HepG2 (cell line): Measurements from ENCODE around the gene PTPRE.

Experiments
- FOXM1 ChIP-seq: sonication (generic); formaldehyde crosslinking; IDR thresholded peaks from 2 replicates; pipeline ENCODE4 v1.5.0; 2020; ENCODE audit warnings: missing genetic modification reagents
- FOXP1 ChIP-seq, 2 experiments: fragments of 450-650 bp in 1 of 2; IDR thresholded peaks; 2 replicates each; pipeline ENCODE4 v1.6.1; 2017 to 2018; ENCODE audit warnings: antibody characterized with exemption in 1 of 2
- IKZF1 ChIP-seq: fragments of 450-650 bp; IDR thresholded peaks from 2 replicates; pipeline ENCODE4 v1.7.1; 2016
- POLR2AphosphoS5 ChIP-seq: IDR thresholded peaks from 2 replicates; pipeline ENCODE4 v1.6.1; 2012; ENCODE audit warnings: low read depth, low read length
- RXRA ChIP-seq: sonication (generic); formaldehyde crosslinking; IDR thresholded peaks from 2 replicates; pipeline ENCODE4 v1.5.1; 2020; ENCODE audit warnings: missing genetic modification reagents
- SMARCC2 ChIP-seq: fragments of 450-650 bp; IDR thresholded peaks from 2 replicates; pipeline ENCODE4 v1.6.1; 2017; ENCODE audit warnings: antibody characterized with exemption, mild to moderate bottlenecking
- SRSF4 ChIP-seq: fragments of 200-400 bp; formaldehyde crosslinking; IDR thresholded peaks from one replicate; pipeline ENCODE4 v1.6.1; 2018; ENCODE audit warnings: mild to moderate bottlenecking, low read depth, low read length, moderate library complexity; ENCODE audit not compliant: poor library complexity, severe bottlenecking
- TRIM24 ChIP-seq: sonication (generic); formaldehyde crosslinking; IDR thresholded peaks from 2 replicates; pipeline ENCODE4 v1.8.0; 2022; ENCODE audit warnings: mild to moderate bottlenecking, missing genetic modification reagents
- ZNF326 ChIP-seq: sonication (generic); formaldehyde crosslinking; IDR thresholded peaks from 2 replicates; pipeline ENCODE4 v1.4.0; 2020; ENCODE audit warnings: missing genetic modification reagents, borderline replicate concordance
- TF ChIP-seq, protein P1 (sequence below): sonication (generic); formaldehyde crosslinking; IDR thresholded peaks from 2 replicates; pipeline ENCODE4 v1.8.0; 2022; ENCODE audit warnings: mild to moderate bottlenecking, missing genetic modification reagents; ENCODE audit not compliant: insufficient replicate concordance
- TF ChIP-seq, protein P2 (sequence below): sonication (generic); formaldehyde crosslinking; IDR thresholded peaks from 2 replicates; pipeline ENCODE4 v1.5.1; 2020; ENCODE audit warnings: missing genetic modification reagents, mild to moderate bottlenecking, borderline replicate concordance

DNA sequence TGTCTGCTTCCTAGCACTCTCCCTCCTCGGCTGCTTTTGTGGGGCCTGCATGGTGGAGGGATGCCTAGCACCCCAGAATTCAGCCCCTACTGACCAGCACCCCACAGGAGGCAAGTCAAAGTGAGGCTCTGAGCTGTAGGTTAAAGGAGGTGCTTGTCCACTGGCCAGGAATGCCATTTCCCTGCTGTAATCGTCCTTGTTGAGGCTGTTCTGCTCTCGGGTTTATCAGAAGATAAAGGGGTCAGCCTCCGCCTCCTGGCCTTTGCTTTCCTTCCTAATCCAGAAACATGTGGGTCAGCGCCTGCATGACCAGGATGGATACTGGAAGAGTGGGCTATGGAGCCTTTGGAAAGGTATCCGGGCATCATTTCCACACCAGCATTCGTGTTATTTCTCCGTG lies 120.4 kb downstream of the PTPRE start:
- TF ChIP-seq RXRA (CRISPR knock-in tag) (no peak), FOXM1 (CRISPR knock-in tag) (no peak), SMARCC2 (no peak), POLR2AphosphoS5 (no peak), SRSF4 (no peak), IKZF1 (no peak), TRIM24 (CRISPR knock-in tag) (no peak), FOXP1 (IDR thresholded peaks at IDR 0.05) (no peak), FOXP1 (CRISPR knock-in tag; IDR thresholded peaks at IDR 0.05) (no peak), ZNF326 (CRISPR knock-in tag) (no peak)
- TF ChIP-seq, protein P1, sequence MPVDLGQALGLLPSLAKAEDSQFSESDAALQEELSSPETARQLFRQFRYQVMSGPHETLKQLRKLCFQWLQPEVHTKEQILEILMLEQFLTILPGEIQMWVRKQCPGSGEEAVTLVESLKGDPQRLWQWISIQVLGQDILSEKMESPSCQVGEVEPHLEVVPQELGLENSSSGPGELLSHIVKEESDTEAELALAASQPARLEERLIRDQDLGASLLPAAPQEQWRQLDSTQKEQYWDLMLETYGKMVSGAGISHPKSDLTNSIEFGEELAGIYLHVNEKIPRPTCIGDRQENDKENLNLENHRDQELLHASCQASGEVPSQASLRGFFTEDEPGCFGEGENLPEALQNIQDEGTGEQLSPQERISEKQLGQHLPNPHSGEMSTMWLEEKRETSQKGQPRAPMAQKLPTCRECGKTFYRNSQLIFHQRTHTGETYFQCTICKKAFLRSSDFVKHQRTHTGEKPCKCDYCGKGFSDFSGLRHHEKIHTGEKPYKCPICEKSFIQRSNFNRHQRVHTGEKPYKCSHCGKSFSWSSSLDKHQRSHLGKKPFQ, result no peak
- TF ChIP-seq, protein P2, sequence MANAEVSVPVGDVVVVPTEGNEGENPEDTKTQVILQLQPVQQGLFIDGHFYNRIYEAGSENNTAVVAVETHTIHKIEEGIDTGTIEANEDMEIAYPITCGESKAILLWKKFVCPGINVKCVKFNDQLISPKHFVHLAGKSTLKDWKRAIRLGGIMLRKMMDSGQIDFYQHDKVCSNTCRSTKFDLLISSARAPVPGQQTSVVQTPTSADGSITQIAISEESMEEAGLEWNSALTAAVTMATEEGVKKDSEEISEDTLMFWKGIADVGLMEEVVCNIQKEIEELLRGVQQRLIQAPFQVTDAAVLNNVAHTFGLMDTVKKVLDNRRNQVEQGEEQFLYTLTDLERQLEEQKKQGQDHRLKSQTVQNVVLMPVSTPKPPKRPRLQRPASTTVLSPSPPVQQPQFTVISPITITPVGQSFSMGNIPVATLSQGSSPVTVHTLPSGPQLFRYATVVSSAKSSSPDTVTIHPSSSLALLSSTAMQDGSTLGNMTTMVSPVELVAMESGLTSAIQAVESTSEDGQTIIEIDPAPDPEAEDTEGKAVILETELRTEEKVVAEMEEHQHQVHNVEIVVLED, result no peak
